NCI-H1694 treated with DMSO at 0.1 percent for 48 hours (cell line): ENCODE results near the gene MOGAT3.

Experiments
- DNase-seq: peaks from one replicate; lab custom pipeline; 2025; lab: John Stamatoyannopoulos, UW

Gene MOGAT3

DNA sequence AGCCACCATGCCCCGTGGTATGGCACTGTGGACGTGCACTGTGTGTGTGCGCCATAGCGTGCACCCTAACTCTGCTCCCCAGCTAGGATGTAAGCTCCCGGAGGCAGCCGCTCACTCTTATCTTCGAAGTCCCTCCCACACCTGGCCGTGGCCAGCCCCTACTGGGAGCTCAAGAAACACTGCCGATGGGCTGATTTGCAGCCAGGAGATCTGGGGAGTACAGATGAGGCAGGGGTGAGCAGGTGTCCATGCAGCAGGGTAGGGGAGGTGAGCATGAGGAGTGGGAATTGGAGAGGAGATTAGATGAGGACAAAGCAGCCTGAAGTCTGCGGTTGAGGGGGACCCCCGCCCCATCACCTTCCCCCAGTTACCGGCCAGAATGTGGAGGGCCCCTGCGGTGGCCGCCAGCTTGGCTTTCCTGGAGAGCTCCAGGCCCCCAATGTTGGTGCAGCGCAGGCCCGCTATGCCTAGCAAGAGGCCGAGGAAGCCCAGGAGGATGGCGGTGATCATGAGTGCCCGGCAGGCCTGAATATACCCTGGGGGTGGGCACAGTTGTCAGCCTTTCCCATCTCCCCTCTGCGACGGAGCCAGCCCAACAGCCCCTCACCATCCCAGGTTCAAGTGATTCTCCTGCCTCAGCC is 33.2 kb upstream of the MOGAT3 start:
- no peak for DNase-seq

- no peak for DNase-seq
Measured at GRCh38 chr7:101232141-101232850, 31.5 kb upstream of the MOGAT3 start.

DNA sequence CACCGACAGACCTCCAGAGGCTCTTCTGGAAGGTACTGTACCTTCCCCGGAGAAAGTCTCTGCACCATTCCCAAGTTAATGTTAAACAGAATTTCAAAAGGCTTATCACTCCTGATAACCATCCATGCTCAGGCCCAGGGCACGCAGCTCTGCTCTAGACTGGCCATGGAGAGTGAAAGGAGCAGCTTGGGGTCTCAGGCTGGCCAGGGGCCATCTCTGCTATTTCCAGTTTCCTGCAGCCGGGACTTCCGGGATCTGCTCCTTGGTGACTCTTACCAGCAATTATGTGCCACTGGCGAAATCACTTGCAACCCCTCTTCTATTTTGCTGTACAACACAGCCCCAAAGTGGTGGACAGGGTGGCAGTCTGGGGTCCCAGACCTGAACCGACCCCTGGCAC is 30.8 kb upstream of the MOGAT3 start:
- no peak for DNase-seq

DNA sequence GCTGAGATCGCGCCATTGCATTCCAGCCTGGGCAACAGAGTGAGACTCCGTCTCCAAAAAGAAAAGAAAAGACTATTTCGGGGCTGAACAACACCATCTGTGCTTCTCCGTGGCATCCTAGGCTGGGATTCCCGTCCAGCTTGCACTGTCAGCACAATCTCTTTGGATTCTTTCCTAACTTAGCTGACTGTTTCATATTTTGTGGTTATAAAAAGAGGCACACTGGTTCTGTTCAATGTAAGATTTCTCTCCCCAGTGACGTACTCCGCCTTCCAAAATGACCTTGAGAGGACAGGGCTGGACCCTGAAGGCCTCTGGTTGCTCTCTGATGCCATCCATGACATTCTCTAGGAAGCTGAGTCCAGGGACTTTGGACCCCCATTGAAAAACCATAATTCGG is 25.9 kb upstream of the MOGAT3 start:
- DNase-seq, result no peak

GRCh38 chr7:101225650-101226049 is 24.8 kb upstream of the MOGAT3 start:
- DNase-seq, result no peak

- no peak for DNase-seq
Measured at GRCh38 chr7:101223528-101223927, 22.7 kb upstream of the MOGAT3 start.

DNA sequence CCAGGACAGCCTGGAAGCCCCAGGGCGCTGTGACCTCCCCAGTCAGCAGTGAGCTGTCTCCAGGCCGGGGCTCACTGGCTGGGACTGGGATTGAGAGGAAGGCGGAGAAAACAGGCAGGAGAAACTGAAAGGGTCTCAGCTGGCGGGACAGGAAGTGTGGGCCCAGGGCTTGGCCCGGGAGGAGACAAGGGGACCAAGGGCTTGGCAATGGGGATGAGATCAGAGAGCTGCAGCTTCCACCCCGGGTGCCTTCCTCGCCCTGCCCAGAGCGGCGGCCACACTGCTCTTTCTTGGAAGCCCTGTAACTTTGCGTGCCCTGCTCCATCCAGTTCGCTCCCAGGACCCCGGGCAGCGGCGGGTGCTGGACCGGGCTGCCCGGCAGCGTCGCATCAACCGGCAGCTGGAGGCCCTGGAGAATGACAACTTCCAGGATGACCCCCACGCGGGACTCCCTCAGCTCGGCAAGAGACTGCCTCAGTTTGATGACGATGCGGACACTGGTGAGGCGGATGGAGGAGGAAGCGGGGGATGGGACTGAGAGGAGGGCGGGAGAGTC is 21.5 kb upstream of the MOGAT3 start:
- DNase-seq, result no peak

GRCh38 chr7:101220295-101220694 is 19.5 kb upstream of the MOGAT3 start:
- no peak for DNase-seq

GRCh38 chr7:101218236-101219125 is 17.6 kb upstream of the MOGAT3 start:
- DNase-seq, result no peak

- DNase-seq, result peak; percentile 98
Measured at GRCh38 chr7:101217388-101218235, 16.8 kb upstream of the MOGAT3 start, which contains the start of the genes PLOD3 and ZNHIT1. Gene PLOD3 (minus strand): TSS chr7:101217581. CDS start chr7:101217274, 307 bp downstream. Gene ZNHIT1 (plus strand): TSS chr7:101218165. CDS start chr7:101218196, 31 bp downstream.

GRCh38 chr7:101216860-101217387 is 16.1 kb upstream of the MOGAT3 start:
- no peak for DNase-seq

GRCh38 chr7:101216001-101216859 is 15.4 kb upstream of the MOGAT3 start:
- no peak for DNase-seq

DNA sequence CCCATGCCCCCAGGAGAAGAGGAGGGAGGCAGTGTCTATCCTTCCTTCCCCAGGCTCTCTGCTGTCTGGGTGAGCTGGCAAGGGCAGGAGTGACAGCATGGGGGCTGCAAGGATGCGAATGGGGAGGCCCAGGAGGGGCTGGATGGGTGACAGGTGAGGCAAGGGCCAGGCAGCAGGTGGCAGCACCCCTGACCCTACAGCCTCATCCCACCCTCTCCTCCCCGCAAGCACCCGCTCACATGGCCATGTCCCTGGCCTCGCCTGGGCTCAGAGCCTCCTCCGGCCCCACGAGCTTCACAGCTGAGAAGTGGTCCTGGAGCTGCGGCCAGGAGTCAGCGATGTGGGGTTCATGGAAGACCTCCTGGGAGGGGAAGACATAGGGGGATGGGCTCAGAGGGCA is 11.2 kb upstream of the MOGAT3 start:
- no peak for DNase-seq

DNA sequence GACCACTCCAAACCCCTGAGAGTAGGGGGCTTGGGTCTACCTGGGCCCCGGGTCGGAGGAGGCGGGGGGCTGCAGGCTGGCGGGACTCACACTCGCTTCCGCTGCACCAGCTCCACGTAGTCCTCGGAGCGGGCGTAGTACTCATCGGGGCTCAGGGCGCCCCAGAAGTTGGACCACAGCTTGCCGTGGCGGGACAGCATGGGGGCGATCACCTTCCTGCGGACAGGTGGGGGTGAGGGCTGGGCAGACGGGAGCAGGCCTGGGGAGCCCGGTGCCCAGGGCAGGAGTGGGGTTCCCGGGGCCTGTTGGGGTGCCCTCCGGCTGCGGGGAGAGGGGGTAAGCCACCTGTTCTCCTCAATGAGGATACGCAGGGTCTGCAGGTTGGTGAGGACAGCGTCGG is 10.7 kb upstream of the MOGAT3 start:
- no peak for DNase-seq

DNA sequence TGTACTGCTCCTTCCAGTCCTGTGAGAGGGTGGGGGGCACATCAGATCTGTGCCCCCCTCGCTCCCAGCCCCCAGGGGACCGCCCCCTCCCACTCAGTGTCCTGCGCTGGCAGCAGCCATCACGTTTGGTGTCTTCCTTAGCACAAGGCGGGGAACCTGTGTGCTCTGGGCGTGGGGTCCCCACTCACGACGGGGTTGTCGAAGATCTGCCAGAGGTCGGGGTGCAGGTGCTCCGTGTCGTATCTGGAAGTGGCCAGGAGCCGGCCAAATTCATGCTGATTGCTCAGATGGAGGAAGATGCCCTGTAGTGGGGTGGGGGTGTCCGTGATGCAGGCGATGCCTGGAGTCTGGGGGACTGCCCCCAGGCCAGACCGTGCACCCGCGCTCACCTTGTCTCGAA is 9.3 kb upstream of the MOGAT3 start:
- no peak for DNase-seq

DNA sequence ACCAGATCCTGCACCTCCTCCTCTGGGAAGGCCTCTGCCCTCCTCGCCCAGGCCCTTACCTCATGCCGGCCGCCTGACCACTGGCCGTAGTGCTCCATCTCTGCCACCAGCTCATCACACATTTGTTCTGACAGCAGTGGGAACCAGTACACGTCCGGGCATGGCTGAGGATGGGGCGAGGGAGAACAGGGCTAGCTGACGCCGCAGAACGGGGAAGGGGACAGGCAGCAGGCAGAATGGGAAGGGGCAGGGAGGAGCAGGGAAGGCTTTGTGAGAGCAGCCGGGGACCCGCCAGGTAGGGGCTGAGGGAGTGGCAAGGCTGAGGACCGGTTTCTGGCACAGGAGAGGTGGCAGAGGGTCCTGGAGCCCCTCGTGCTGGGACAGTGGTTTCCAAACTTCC is 8.0 kb upstream of the MOGAT3 start:
- no peak for DNase-seq

DNA sequence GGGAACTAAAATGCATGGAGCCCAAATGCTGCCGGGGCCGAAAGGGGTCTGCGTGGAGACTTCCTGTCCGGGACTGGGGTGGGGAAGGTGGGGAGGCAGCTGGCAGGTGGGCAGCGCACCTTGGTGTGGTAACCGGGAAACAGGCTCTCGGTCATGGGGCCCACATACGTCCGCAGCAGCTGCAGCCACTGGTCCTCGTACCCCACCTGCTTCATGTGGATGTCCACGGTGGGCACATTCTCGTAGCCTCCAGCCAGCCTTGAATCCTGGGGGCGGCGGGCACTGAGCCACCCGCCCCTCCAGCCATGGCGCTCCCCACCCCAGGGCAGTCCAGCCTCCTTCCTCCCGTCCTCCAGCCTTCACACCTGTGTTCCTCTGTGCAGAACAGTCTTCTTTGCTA is 6.6 kb upstream of the MOGAT3 start:
- no peak for DNase-seq

GRCh38 chr7:101206665-101207042 is 5.8 kb upstream of the MOGAT3 start:
- no peak for DNase-seq

- DNase-seq, result no peak
Measured at GRCh38 chr7:101205901-101206664, 5.2 kb upstream of the MOGAT3 start.
